ENCODE results near the gene DDX54.

Gene DDX54

GRCh38 chr12:113127791-113128199, 57.5 kb downstream of the DDX54 start:
- H2AFZ ChIP-seq (ENCODE audit: low read depth, low read length) = no peak overlapping the region; the same call in 1 of the 2 replicates
- H3K4me3 ChIP-seq (ENCODE audit: low read depth in 1 of 2, low read length in 2 of 2) = no peak overlapping the region
- no peak for TF ChIP-seq EZH2 (IDR thresholded peaks at IDR 0.05; ENCODE audit: borderline replicate concordance, low read depth, low read length, severe bottlenecking)
- TF ChIP-seq, protein P1, sequence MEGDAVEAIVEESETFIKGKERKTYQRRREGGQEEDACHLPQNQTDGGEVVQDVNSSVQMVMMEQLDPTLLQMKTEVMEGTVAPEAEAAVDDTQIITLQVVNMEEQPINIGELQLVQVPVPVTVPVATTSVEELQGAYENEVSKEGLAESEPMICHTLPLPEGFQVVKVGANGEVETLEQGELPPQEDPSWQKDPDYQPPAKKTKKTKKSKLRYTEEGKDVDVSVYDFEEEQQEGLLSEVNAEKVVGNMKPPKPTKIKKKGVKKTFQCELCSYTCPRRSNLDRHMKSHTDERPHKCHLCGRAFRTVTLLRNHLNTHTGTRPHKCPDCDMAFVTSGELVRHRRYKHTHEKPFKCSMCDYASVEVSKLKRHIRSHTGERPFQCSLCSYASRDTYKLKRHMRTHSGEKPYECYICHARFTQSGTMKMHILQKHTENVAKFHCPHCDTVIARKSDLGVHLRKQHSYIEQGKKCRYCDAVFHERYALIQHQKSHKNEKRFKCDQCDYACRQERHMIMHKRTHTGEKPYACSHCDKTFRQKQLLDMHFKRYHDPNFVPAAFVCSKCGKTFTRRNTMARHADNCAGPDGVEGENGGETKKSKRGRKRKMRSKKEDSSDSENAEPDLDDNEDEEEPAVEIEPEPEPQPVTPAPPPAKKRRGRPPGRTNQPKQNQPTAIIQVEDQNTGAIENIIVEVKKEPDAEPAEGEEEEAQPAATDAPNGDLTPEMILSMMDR (IDR thresholded peaks at IDR 0.05; ENCODE audit: borderline replicate concordance, extremely low read depth, low read length, poor library complexity, severe bottlenecking) = no peak
- peak; percentile 63 for ATAC-seq (ENCODE audit: insufficient read depth, low read depth)
- no peaks in the 10 kb centered on the region for H3K36me3 ChIP-seq (ENCODE audit: insufficient read depth, low read length)
- no peaks in the 10 kb centered on the region for H3K27me3 ChIP-seq (ENCODE audit: insufficient read depth, low read length, poor library complexity)
- no peak overlapping the region for H3K4me2 ChIP-seq (ENCODE audit: insufficient read depth, low read length)
- H3K9me3 ChIP-seq (ENCODE audit: insufficient read depth, low read length, severe bottlenecking) = no peaks in the 10 kb centered on the region
- H3K4me1 ChIP-seq (ENCODE audit: insufficient read depth, low read length) = peaks cover 18% of the 10 kb centered on the region
- no peak overlapping the region for H3K9ac ChIP-seq (ENCODE audit: low read depth, low read length)
- no peaks in the 10 kb centered on the region for H3K79me2 ChIP-seq (ENCODE audit: insufficient read depth, low read length)
- H3K27ac ChIP-seq (ENCODE audit: low read length) = no peak overlapping the region; the same call in 1 of the 2 replicates
- DNase-seq = peak; percentile 64
- H4K20me1 ChIP-seq (ENCODE audit: insufficient read depth, low read length) = no peaks in the 10 kb centered on the region

GRCh38 chr12:113120670-113121370, 64.5 kb downstream of the DDX54 start:
- Histone ChIP-seq H3K9me3 (ENCODE audit: insufficient read depth, low read length, severe bottlenecking) (no peaks in the 10 kb centered on the region), H2AFZ (ENCODE audit: low read depth, low read length) (no peak overlapping the region), H3K79me2 (ENCODE audit: insufficient read depth, low read length) (no peaks in the 10 kb centered on the region), H3K4me2 (ENCODE audit: insufficient read depth, low read length) (no peak overlapping the region), H3K27ac (ENCODE audit: low read length) (no peak overlapping the region), H3K9ac (ENCODE audit: low read depth, low read length) (no peak overlapping the region), H3K27me3 (ENCODE audit: insufficient read depth, low read length, poor library complexity) (no peaks in the 10 kb centered on the region), H3K4me3 (ENCODE audit: low read depth in 1 of 2, low read length in 2 of 2) (no peak overlapping the region), H3K36me3 (ENCODE audit: insufficient read depth, low read length) (no peaks in the 10 kb centered on the region), H3K4me1 (ENCODE audit: insufficient read depth, low read length) (no peaks in the 10 kb centered on the region), H4K20me1 (ENCODE audit: insufficient read depth, low read length) (no peaks in the 10 kb centered on the region)
- ATAC-seq (ENCODE audit: insufficient read depth, low read depth) (no peak), DNase-seq (no peak)
- TF ChIP-seq, protein P1 (IDR thresholded peaks at IDR 0.05; ENCODE audit: borderline replicate concordance, extremely low read depth, low read length, poor library complexity, severe bottlenecking) = no peak
- no peak for TF ChIP-seq EZH2 (IDR thresholded peaks at IDR 0.05; ENCODE audit: borderline replicate concordance, low read depth, low read length, severe bottlenecking)

- no peaks in the 10 kb centered on the region for H3K36me3 ChIP-seq (ENCODE audit: insufficient read depth, low read length)
- H3K9ac ChIP-seq (ENCODE audit: low read depth, low read length) = no peak overlapping the region
- no peaks in the 10 kb centered on the region for H3K9me3 ChIP-seq (ENCODE audit: insufficient read depth, low read length, severe bottlenecking)
- H3K4me3 ChIP-seq (ENCODE audit: low read depth in 1 of 2, low read length in 2 of 2) = no peak overlapping the region
- no peaks in the 10 kb centered on the region for H3K4me1 ChIP-seq (ENCODE audit: insufficient read depth, low read length)
- no peaks in the 10 kb centered on the region for H3K79me2 ChIP-seq (ENCODE audit: insufficient read depth, low read length)
- no peaks in the 10 kb centered on the region for H4K20me1 ChIP-seq (ENCODE audit: insufficient read depth, low read length)
- no peak overlapping the region for H3K4me2 ChIP-seq (ENCODE audit: insufficient read depth, low read length)
- ATAC-seq (ENCODE audit: insufficient read depth, low read depth) = no peak
- no peaks in the 10 kb centered on the region for H3K27me3 ChIP-seq (ENCODE audit: insufficient read depth, low read length, poor library complexity)
- DNase-seq = no peak
- H2AFZ ChIP-seq (ENCODE audit: low read depth, low read length) = no peak overlapping the region
- TF ChIP-seq, protein P1 (IDR thresholded peaks at IDR 0.05; ENCODE audit: borderline replicate concordance, extremely low read depth, low read length, poor library complexity, severe bottlenecking) = no peak
- TF ChIP-seq EZH2 (IDR thresholded peaks at IDR 0.05; ENCODE audit: borderline replicate concordance, low read depth, low read length, severe bottlenecking) = no peak
- H3K27ac ChIP-seq (ENCODE audit: low read length) = no peak overlapping the region
Observed at GRCh38 chr12:113119980-113120669, 65.2 kb downstream of the DDX54 start.

Data from DND-41 (cell line).